ENCODE data around the gene SYNDIG1. TPM values are rescaled to one million over a fixed set of nuclear protein-coding genes. Genes with fewer than 3 reads are reported as not detected.

The SYNDIG1 gene
- total and polyA plus RNA-seq, 9 of the 15 experiments (the other 6 are each of a cell fraction or from before 2014, with no cell fraction given), result not detected

GRCh38 chr20:24460712-24461111 lies 8.7 kb upstream of the SYNDIG1 start:
- H3K4me3 ChIP-seq, result no peak overlapping the region
- intact Hi-C loops (cut with micrococcal nuclease), result no loop called here
- in situ Hi-C loops (cut with MboI), result no loop called here
- CTCF ChIA-PET (ENCODE audit: low intra/inter-chr PET ratio), result no interaction called here
- no peaks in the 10 kb centered on the region; a peak in 1 of 5 replicates for H3K27me3 ChIP-seq (ENCODE audit: control insufficient read depth in 2 of 2, insufficient read depth in 2 of 2, low read length in 2 of 2)
- POLR2A ChIA-PET, result no interaction called here
- H3K9ac ChIP-seq (ENCODE audit: insufficient read depth in 1 of 2, low read depth in 2 of 2, low read length in 2 of 2), result no peak overlapping the region
- H3K4me1 ChIP-seq (replicated peaks in 1 of 2; ENCODE audit: control insufficient read depth in 2 of 2, insufficient read depth in 2 of 2, low read length in 2 of 2), result no peaks in the 10 kb centered on the region
- DNase-seq (ENCODE audit: extremely low read depth in 1 of 4, low spot score in 3 of 4) (no peak), FAIRE-seq (no peak), ATAC-seq (no peak)
- no peak for TF ChIP-seq NR3C1 (CRISPR knock-in tag; IDR thresholded peaks at IDR 0.05)
- TF ChIP-seq XRCC5 (IDR thresholded peaks at IDR 0.05; ENCODE audit: low read depth, low read length), result no peak
- no peak for TF ChIP-seq ZNF184 (CRISPR knock-in tag; IDR thresholded peaks at IDR 0.05)
- no peak for TF ChIP-seq PYGO2 (tag; IDR thresholded peaks at IDR 0.05)
- no peak for TF ChIP-seq HLTF (IDR thresholded peaks at IDR 0.05)
- no peak for TF ChIP-seq ETV6 (IDR thresholded peaks at IDR 0.05; ENCODE audit: borderline replicate concordance in 1 of 2, low read depth in 2 of 2, low read length in 1 of 2)
- no peak for TF ChIP-seq ETV6 (CRISPR knock-in tag; IDR thresholded peaks at IDR 0.05; ENCODE audit: borderline replicate concordance)
- TF ChIP-seq BHLHE40 (IDR thresholded peaks at IDR 0.05; ENCODE audit: low read length), result no peak
- no peak for TF ChIP-seq CHD4 (IDR thresholded peaks at IDR 0.05; ENCODE audit: insufficient read depth, insufficient replicate concordance, low read depth, low read length, poor library complexity, severe bottlenecking)
- TF ChIP-seq, protein P1, sequence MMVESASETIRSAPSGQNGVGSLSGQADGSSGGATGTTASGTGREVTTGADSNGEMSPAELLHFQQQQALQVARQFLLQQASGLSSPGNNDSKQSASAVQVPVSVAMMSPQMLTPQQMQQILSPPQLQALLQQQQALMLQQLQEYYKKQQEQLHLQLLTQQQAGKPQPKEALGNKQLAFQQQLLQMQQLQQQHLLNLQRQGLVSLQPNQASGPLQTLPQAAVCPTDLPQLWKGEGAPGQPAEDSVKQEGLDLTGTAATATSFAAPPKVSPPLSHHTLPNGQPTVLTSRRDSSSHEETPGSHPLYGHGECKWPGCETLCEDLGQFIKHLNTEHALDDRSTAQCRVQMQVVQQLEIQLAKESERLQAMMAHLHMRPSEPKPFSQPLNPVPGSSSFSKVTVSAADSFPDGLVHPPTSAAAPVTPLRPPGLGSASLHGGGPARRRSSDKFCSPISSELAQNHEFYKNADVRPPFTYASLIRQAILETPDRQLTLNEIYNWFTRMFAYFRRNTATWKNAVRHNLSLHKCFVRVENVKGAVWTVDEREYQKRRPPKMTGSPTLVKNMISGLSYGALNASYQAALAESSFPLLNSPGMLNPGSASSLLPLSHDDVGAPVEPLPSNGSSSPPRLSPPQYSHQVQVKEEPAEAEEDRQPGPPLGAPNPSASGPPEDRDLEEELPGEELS (CRISPR knock-in tag; IDR thresholded peaks at IDR 0.05; ENCODE audit: borderline replicate concordance), result no peak
- TF ChIP-seq CCNT2 (IDR thresholded peaks at IDR 0.05; ENCODE audit: borderline replicate concordance, extremely low read depth, insufficient read length, low read depth, low read length), result no peak
- TF ChIP-seq, protein P2, sequence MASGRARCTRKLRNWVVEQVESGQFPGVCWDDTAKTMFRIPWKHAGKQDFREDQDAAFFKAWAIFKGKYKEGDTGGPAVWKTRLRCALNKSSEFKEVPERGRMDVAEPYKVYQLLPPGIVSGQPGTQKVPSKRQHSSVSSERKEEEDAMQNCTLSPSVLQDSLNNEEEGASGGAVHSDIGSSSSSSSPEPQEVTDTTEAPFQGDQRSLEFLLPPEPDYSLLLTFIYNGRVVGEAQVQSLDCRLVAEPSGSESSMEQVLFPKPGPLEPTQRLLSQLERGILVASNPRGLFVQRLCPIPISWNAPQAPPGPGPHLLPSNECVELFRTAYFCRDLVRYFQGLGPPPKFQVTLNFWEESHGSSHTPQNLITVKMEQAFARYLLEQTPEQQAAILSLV (tag; IDR thresholded peaks at IDR 0.05), result no peak
- TF ChIP-seq BRF2 (IDR thresholded peaks at IDR 0.05; ENCODE audit: borderline replicate concordance, insufficient read depth, insufficient read length), result no peak
- TF ChIP-seq ETS2 (tag; IDR thresholded peaks at IDR 0.05; ENCODE audit: borderline replicate concordance, poor library complexity, severe bottlenecking), result no peak
- TF ChIP-seq SNRNP70 (optimal IDR thresholded peaks at IDR 0.05; ENCODE audit: low read depth, low read length), result no peak
- no peak for TF ChIP-seq HDAC1 (IDR thresholded peaks at IDR 0.05)
- no peak for TF ChIP-seq KLF13 (tag; IDR thresholded peaks at IDR 0.05; ENCODE audit: borderline replicate concordance, low read depth)
- TF ChIP-seq POLR2AphosphoS5 (IDR thresholded peaks at IDR 0.05; ENCODE audit: control insufficient read depth, insufficient read depth, low read depth, low read length), result no peak
- no TSS peak for BruUV-seq (replicated peaks)
- H4K20me1 ChIP-seq (replicated peaks; ENCODE audit: control insufficient read depth, insufficient read depth, low read length), result no peaks in the 10 kb centered on the region
- H3K36me3 ChIP-seq (ENCODE audit: control insufficient read depth, insufficient read depth, low read length), result no peaks in the 10 kb centered on the region
- H3K27ac ChIP-seq (ENCODE audit: extremely low read depth, low read depth, low read length), result no peak overlapping the region
- H3K4me2 ChIP-seq (ENCODE audit: insufficient read depth, low read length), result no peak overlapping the region
- no peaks in the 10 kb centered on the region for H3K9me3 ChIP-seq (replicated peaks; ENCODE audit: control insufficient read depth, insufficient read depth, low read depth, low read length)
- WGBS (ENCODE audit: insufficient coverage, low coverage, missing lambda C conversion rate), result 1% methylated on average over 7 of the region's 7 CpGs
- no peaks in the 10 kb centered on the region for H3K79me2 ChIP-seq (ENCODE audit: control insufficient read depth, insufficient read depth, low read length)
- H2AFZ ChIP-seq (ENCODE audit: low read depth, low read length), result no peak overlapping the region
- no peaks in the 10 kb centered on the region for H3K9me1 ChIP-seq (ENCODE audit: control insufficient read depth, insufficient read depth, low read length)
